Fibroblast of lung (primary cell): ENCODE results near the gene UBTD1. TPM values are rescaled to one million over a fixed set of nuclear protein-coding genes. Genes with fewer than 3 reads are reported as not detected.
A peak's percentile ranks its signal among the peaks of the same experiment; 100 is the strongest.

Experiments used
- DNase-seq, 2 donors: peaks; one replicate each; pipeline versions ENCODE4 v3.0.0 to v3.0.0-alpha.2; 2010; ENCODE audit warnings: low read depth in 2 of 2
- H2AFZ ChIP-seq: 2 replicates; pipeline ENCODE4 v1.5.1; 2012; ENCODE audit warnings: low read length, control low read depth, inconsistent platforms
- H3K27ac ChIP-seq: 2 replicates; pipeline ENCODE4 v1.5.1; 2011; ENCODE audit warnings: low read length, control low read depth; ENCODE audit not compliant: insufficient read depth
- H3K27me3 ChIP-seq: 2 replicates; pipeline ENCODE4 v1.5.1; 2011; ENCODE audit warnings: mild to moderate bottlenecking, low read length; ENCODE audit not compliant: control insufficient read depth, insufficient read depth
- H3K36me3 ChIP-seq: 2 replicates; pipeline ENCODE4 v1.5.1; 2011; ENCODE audit warnings: low read length; ENCODE audit not compliant: control insufficient read depth, insufficient read depth
- H3K4me1 ChIP-seq: 2 replicates; pipeline ENCODE4 v1.5.1; 2011; ENCODE audit warnings: low read length; ENCODE audit not compliant: control insufficient read depth, insufficient read depth; ENCODE audit errors: extremely low read depth
- H3K4me2 ChIP-seq: 2 replicates; pipeline ENCODE4 v1.5.1; 2011; ENCODE audit warnings: low read length, control low read depth; ENCODE audit not compliant: insufficient read depth; ENCODE audit errors: extremely low read depth
- H3K4me3 ChIP-seq, 4 experiments: fragments of 200-600 bp in 1 of 4; sonication (generic) in 1 of 4; replicated peaks in 1 of 4; 2 replicates each; pipeline ENCODE4 v1.5.1; 2011 to 2016; ENCODE audit warnings: low read length in 4 of 4, low read depth in 3 of 4, mild to moderate bottlenecking in 3 of 4, control low read depth in 2 of 4, inconsistent platforms in 1 of 4, mixed read lengths in 1 of 4; ENCODE audit not compliant: insufficient read depth in 1 of 4; ENCODE audit errors: control extremely low read depth in 1 of 4
- H3K79me2 ChIP-seq: 2 replicates; pipeline ENCODE4 v1.5.1; 2012; ENCODE audit warnings: mild to moderate bottlenecking, low read length, inconsistent platforms; ENCODE audit not compliant: control insufficient read depth, insufficient read depth
- H3K9ac ChIP-seq: 2 replicates; pipeline ENCODE4 v1.5.1; 2011; ENCODE audit warnings: mild to moderate bottlenecking, low read length, control low read depth; ENCODE audit not compliant: insufficient read depth
- H3K9me3 ChIP-seq: 2 replicates; pipeline ENCODE4 v1.5.1; 2012; ENCODE audit warnings: low read depth, low read length; ENCODE audit not compliant: control insufficient read depth, insufficient read depth
- H4K20me1 ChIP-seq: 2 replicates; pipeline ENCODE4 v1.5.1; 2011; ENCODE audit warnings: low read length; ENCODE audit not compliant: control insufficient read depth, insufficient read depth; ENCODE audit errors: extremely low read depth
- EZH2 ChIP-seq: IDR thresholded peaks from 2 replicates; pipeline ENCODE4 v1.5.1; 2012; ENCODE audit warnings: low read length, control low read depth, mild to moderate bottlenecking; ENCODE audit errors: missing control alignments
- polyA plus RNA-seq, 2 donors: library from polyadenylated mRNA; depleted of rRNA in 1 of 2; stranded (reverse) in 1 of 2; unstranded in 1 of 2; fragments of >200 nt; gene quantifications; 2 replicates each; pipeline ENCODE4 v1.2.1, GENCODE V29; 2011 to 2012; ENCODE audit warnings: missing spikeins in 1 of 2
- total RNA-seq: library from RNA; depleted of rRNA; stranded (reverse); fragments of >200 nt; gene quantifications from 2 replicates; pipeline ENCODE4 v1.2.1, GENCODE V29; 2014
- TF ChIP-seq, protein P1 (sequence below), 2 donors: IDR thresholded peaks in 1 of 2; conservative IDR thresholded peaks in 1 of 2; 1 replicate in 1 of 2; 2 replicates in 1 of 2; pipeline ENCODE4 v1.5.1; 2011 to 2012; ENCODE audit warnings: low read length in 2 of 2, control low read depth in 1 of 2, inconsistent platforms in 1 of 2, low read depth in 1 of 2, mild to moderate bottlenecking in 1 of 2

The UBTD1 gene
- total and polyA plus RNA-seq, 2 donors (not counting 1 experiment from before 2014, with no cell fraction given), result 10.7 to 22.0 TPM

DNA sequence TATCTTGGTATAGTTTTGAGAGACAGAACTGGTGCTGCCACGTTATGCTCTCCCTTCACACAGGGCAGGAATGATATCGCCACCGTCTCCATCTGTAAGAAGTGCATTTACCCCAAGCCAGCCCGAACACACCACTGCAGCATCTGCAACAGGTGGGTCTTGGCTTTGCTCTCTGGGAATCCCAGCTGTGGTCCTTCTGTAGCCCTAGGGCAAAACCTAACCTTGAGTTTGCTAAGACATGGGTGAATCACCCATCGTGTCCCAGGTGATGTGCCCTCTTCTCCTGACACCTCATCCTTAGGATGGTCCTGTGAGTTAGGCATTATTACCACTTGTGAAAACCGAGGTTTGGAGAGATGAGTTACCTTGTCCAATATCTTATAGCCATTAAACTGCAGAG, 46.4 kb upstream of the UBTD1 start:
- H3K27ac ChIP-seq, result no peak overlapping the region
- TF ChIP-seq, protein P1, sequence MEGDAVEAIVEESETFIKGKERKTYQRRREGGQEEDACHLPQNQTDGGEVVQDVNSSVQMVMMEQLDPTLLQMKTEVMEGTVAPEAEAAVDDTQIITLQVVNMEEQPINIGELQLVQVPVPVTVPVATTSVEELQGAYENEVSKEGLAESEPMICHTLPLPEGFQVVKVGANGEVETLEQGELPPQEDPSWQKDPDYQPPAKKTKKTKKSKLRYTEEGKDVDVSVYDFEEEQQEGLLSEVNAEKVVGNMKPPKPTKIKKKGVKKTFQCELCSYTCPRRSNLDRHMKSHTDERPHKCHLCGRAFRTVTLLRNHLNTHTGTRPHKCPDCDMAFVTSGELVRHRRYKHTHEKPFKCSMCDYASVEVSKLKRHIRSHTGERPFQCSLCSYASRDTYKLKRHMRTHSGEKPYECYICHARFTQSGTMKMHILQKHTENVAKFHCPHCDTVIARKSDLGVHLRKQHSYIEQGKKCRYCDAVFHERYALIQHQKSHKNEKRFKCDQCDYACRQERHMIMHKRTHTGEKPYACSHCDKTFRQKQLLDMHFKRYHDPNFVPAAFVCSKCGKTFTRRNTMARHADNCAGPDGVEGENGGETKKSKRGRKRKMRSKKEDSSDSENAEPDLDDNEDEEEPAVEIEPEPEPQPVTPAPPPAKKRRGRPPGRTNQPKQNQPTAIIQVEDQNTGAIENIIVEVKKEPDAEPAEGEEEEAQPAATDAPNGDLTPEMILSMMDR (conservative IDR thresholded peaks at IDR 0.05 in 1 of 2, IDR thresholded peaks at IDR 0.05 in 1 of 2; ENCODE audit: low read depth in 1 of 2, low read length in 2 of 2), result no peak
- no peak for TF ChIP-seq EZH2
- H2AFZ ChIP-seq, result no peak overlapping the region
- H3K4me2 ChIP-seq, result no peak overlapping the region
- H3K4me1 ChIP-seq, result no peaks in the 10 kb centered on the region
- H3K27me3 ChIP-seq, result no peaks in the 10 kb centered on the region
- no peaks in the 10 kb centered on the region for H4K20me1 ChIP-seq
- no peak overlapping the region for H3K9ac ChIP-seq
- peaks cover 20% of the 10 kb centered on the region for H3K36me3 ChIP-seq
- DNase-seq, result no peak
- H3K79me2 ChIP-seq, result peaks cover 49% of the 10 kb centered on the region
- H3K4me3 ChIP-seq, result no peak overlapping the region
- no peaks in the 10 kb centered on the region for H3K9me3 ChIP-seq

DNA sequence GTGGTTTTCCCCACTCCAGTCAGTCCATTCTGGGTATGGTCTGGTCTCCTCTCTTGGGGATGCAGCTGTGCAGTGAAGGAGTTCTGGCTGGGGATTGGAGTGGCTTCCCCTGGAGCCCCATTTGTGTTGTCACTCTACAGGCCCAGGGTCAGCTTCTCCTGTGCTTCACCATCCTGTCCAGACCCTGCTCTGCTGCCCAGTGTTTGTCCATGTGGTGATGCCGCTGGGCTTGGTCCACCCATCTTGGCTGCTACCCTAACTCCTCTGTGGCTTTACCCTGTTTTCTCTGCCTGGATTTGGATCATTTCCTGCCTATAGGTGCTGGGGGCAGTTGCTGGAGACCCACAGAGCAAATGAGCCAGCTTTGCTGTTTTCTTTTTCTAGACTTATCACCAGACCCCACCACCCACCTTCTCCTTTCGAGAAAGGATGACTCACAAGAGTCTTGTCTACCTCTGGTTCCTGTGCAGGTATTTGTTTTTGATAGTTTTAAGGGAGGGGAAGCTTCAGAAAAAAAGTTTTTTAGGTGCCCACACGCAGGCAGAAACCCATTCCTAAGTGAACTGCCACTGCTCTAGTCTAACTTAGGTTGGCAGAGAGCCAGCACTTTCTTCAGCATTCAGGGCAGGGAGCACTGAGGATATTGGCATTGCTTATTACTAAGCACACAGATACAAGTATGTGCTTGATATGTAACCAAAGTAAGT, 44.2 kb upstream of the UBTD1 start:
- Histone ChIP-seq H3K4me2 (no peak overlapping the region), H4K20me1 (no peaks in the 10 kb centered on the region), H3K79me2 (peaks cover 37% of the 10 kb centered on the region), H3K9me3 (no peaks in the 10 kb centered on the region), H3K4me1 (no peaks in the 10 kb centered on the region), H3K27ac (no peak overlapping the region), H3K36me3 (peaks cover 35% of the 10 kb centered on the region), H3K9ac (no peak overlapping the region), H2AFZ (no peak overlapping the region), H3K4me3 (no peak overlapping the region), H3K27me3 (no peaks in the 10 kb centered on the region)
- DNase-seq, result peak; percentile 44 to 59
- TF ChIP-seq EZH2, result no peak
- TF ChIP-seq, protein P1 (conservative IDR thresholded peaks at IDR 0.05 in 1 of 2, IDR thresholded peaks at IDR 0.05 in 1 of 2; ENCODE audit: low read depth in 1 of 2, low read length in 2 of 2), result no peak

DNA sequence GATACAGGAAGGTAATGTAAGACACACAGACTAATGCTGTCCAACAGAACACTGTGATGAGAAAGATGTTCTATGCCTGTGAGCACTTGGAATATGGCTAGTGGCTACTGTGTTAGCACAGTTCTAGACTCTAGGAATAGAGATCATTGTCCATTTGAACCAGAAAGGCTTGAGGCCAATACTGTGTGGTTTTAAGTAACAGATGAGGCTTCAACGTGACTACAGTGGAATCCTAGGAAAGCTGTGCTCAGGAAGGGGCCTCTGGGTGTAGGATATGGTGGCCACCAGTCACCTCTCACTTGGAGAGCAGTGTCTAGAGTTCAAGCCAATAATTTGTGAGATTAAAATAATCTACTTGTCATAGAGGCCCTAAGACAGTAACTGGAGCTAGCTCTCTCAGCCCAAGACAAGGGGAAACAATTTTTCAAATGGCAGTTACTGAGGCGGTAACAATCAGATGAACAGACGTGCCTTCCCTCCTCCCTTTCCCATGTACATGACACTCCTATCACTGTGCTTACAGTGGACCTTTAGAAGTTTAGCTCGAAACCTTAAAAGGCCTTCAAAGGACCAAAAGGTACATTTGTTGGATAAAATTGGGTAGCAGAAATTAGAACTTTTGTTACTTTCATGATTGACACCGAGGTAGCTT, 42.6 kb upstream of the UBTD1 start:
- peak in 1 of 2 donors; percentile 37 for DNase-seq
- H2AFZ ChIP-seq, result no peak overlapping the region
- no peak overlapping the region for H3K27ac ChIP-seq
- no peak overlapping the region for H3K4me3 ChIP-seq
- H3K36me3 ChIP-seq, result peaks cover 33% of the 10 kb centered on the region
- no peaks in the 10 kb centered on the region for H3K27me3 ChIP-seq
- TF ChIP-seq EZH2, result no peak
- TF ChIP-seq, protein P1 (conservative IDR thresholded peaks at IDR 0.05 in 1 of 2, IDR thresholded peaks at IDR 0.05 in 1 of 2; ENCODE audit: low read depth in 1 of 2, low read length in 2 of 2), result no peak
- H4K20me1 ChIP-seq, result no peaks in the 10 kb centered on the region
- no peaks in the 10 kb centered on the region for H3K9me3 ChIP-seq
- H3K4me2 ChIP-seq, result no peak overlapping the region
- no peak overlapping the region for H3K9ac ChIP-seq
- H3K79me2 ChIP-seq, result peaks cover 25% of the 10 kb centered on the region
- H3K4me1 ChIP-seq, result no peaks in the 10 kb centered on the region
